ENCODE data around the gene TSHZ3.

Gene TSHZ3

GRCh38 chr19:31285744-31286143 is 63.5 kb downstream of the TSHZ3 start:
- no peaks in the 10 kb centered on the region for H3K27me3 ChIP-seq (ENCODE audit: control insufficient read depth, insufficient read depth, low read length)
- H3K9me3 ChIP-seq (ENCODE audit: control insufficient read depth, low read length), result no peaks in the 10 kb centered on the region
- no peaks in the 10 kb centered on the region for H3K4me1 ChIP-seq (ENCODE audit: control insufficient read depth, insufficient read depth, low read length)
- H3K36me3 ChIP-seq (ENCODE audit: control insufficient read depth, insufficient read depth, low read length), result no peaks in the 10 kb centered on the region
- no peak overlapping the region for H3K9ac ChIP-seq (ENCODE audit: low read length)
- no peak overlapping the region for H3K4me3 ChIP-seq (ENCODE audit: low read length)

GRCh38 chr19:31284621-31285020 is 64.6 kb downstream of the TSHZ3 start:
- Histone ChIP-seq H3K4me3 (ENCODE audit: low read length) (no peak overlapping the region), H3K27me3 (ENCODE audit: control insufficient read depth, insufficient read depth, low read length) (no peaks in the 10 kb centered on the region), H3K9me3 (ENCODE audit: control insufficient read depth, low read length) (no peaks in the 10 kb centered on the region), H3K9ac (ENCODE audit: low read length) (no peak overlapping the region), H3K36me3 (ENCODE audit: control insufficient read depth, insufficient read depth, low read length) (no peaks in the 10 kb centered on the region), H3K4me1 (ENCODE audit: control insufficient read depth, insufficient read depth, low read length) (no peaks in the 10 kb centered on the region)

GRCh38 chr19:31283701-31284100 is 65.5 kb downstream of the TSHZ3 start:
- no peak overlapping the region for H3K4me3 ChIP-seq (ENCODE audit: low read length)
- H3K4me1 ChIP-seq (ENCODE audit: control insufficient read depth, insufficient read depth, low read length), result no peaks in the 10 kb centered on the region
- no peaks in the 10 kb centered on the region for H3K27me3 ChIP-seq (ENCODE audit: control insufficient read depth, insufficient read depth, low read length)
- no peaks in the 10 kb centered on the region for H3K36me3 ChIP-seq (ENCODE audit: control insufficient read depth, insufficient read depth, low read length)
- H3K9ac ChIP-seq (ENCODE audit: low read length), result no peak overlapping the region
- no peaks in the 10 kb centered on the region for H3K9me3 ChIP-seq (ENCODE audit: control insufficient read depth, low read length)

DNA sequence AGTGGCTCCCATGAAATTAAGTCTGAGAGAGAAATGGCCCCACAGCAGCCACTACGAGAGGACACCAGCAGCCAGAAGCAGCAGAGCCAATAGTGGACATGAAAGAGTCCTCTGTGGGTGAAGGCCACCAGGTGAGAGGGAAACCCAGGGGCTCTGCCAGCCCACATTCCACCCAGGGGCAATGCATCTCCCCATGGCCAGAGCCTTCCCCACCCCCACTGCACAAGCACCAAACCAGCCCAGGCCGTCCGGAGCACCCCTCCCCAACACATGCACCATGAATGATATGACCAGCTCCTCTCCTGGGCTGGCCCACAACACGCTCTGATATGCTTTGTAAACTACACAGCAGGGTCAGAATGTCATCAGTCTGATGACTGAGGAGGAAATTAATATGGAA is 66.9 kb downstream of the TSHZ3 start:
- no peak overlapping the region for H3K9ac ChIP-seq (ENCODE audit: low read length)
- no peaks in the 10 kb centered on the region for H3K36me3 ChIP-seq (ENCODE audit: control insufficient read depth, insufficient read depth, low read length)
- H3K4me3 ChIP-seq (ENCODE audit: low read length), result no peak overlapping the region
- no peaks in the 10 kb centered on the region for H3K27me3 ChIP-seq (ENCODE audit: control insufficient read depth, insufficient read depth, low read length)
- H3K9me3 ChIP-seq (ENCODE audit: control insufficient read depth, low read length), result no peaks in the 10 kb centered on the region
- no peaks in the 10 kb centered on the region for H3K4me1 ChIP-seq (ENCODE audit: control insufficient read depth, insufficient read depth, low read length)

DNA sequence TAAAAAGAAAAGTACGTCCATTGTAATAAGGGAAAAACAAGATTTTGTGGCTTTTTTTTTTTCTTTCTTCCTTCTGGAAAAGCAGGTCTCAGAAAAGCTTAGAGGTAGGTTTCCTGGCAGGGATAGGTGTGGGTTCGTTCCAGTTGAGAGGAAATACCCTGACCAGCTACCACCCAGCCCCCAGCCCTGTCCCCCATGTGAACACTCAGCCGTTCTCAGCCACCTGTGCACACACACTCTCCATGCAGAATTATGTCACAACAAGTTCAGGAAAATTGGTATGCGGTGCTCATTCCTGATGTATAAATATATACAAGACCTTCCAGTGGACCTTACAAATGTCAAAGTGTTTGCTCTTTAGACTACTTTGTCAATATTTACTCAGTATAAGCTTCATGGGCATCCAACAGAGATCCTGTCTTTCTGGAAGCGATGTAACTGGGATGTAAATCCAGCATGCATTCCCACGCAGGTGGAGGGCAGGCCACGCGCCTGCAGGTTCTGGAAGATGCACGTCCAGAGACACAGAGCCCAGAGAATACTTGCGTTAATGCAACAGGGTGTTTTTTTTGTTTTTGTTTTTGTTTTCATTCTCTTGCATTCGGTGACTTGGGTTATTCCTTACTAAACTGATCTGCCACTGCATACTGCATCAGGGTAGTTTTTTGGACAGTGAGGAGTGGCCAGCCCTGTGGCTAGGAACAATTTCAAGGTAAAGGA is 68.8 kb downstream of the TSHZ3 start:
- Histone ChIP-seq H3K4me1 (ENCODE audit: control insufficient read depth, insufficient read depth, low read length) (no peaks in the 10 kb centered on the region), H3K27me3 (ENCODE audit: control insufficient read depth, insufficient read depth, low read length) (no peaks in the 10 kb centered on the region), H3K36me3 (ENCODE audit: control insufficient read depth, insufficient read depth, low read length) (no peaks in the 10 kb centered on the region), H3K9ac (ENCODE audit: low read length) (no peak overlapping the region), H3K4me3 (ENCODE audit: low read length) (no peak overlapping the region), H3K9me3 (ENCODE audit: control insufficient read depth, low read length) (no peaks in the 10 kb centered on the region)

DNA sequence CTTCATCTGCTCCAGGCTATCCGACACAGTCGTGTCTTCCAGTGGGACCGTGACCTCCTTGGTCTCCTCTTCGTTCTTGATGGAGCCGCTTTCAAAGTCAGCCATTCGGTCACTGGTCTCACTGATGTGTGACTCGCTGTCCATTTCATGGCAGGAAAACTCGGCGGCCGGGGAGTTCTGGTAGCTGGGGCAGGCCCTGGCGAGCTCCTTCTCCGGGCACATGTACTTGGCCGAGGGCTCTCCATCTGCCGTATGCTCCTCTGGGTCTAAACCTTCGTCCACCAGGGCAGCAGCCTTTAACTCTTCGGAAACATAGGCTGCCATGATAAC is 69.8 kb downstream of the TSHZ3 start:
- no peaks in the 10 kb centered on the region for H3K27me3 ChIP-seq (ENCODE audit: control insufficient read depth, insufficient read depth, low read length)
- no peak overlapping the region for H3K4me3 ChIP-seq (ENCODE audit: low read length)
- no peak overlapping the region for H3K9ac ChIP-seq (ENCODE audit: low read length)
- H3K36me3 ChIP-seq (ENCODE audit: control insufficient read depth, insufficient read depth, low read length), result no peaks in the 10 kb centered on the region
- no peaks in the 10 kb centered on the region for H3K4me1 ChIP-seq (ENCODE audit: control insufficient read depth, insufficient read depth, low read length)
- no peaks in the 10 kb centered on the region for H3K9me3 ChIP-seq (ENCODE audit: control insufficient read depth, low read length)

GRCh38 chr19:31278555-31279435 is 70.4 kb downstream of the TSHZ3 start:
- no peaks in the 10 kb centered on the region for H3K36me3 ChIP-seq (ENCODE audit: control insufficient read depth, insufficient read depth, low read length)
- H3K9ac ChIP-seq (ENCODE audit: low read length), result no peak overlapping the region
- no peaks in the 10 kb centered on the region for H3K4me1 ChIP-seq (ENCODE audit: control insufficient read depth, insufficient read depth, low read length)
- no peaks in the 10 kb centered on the region for H3K27me3 ChIP-seq (ENCODE audit: control insufficient read depth, insufficient read depth, low read length)
- no peaks in the 10 kb centered on the region for H3K9me3 ChIP-seq (ENCODE audit: control insufficient read depth, low read length)
- no peak overlapping the region for H3K4me3 ChIP-seq (ENCODE audit: low read length)

DNA sequence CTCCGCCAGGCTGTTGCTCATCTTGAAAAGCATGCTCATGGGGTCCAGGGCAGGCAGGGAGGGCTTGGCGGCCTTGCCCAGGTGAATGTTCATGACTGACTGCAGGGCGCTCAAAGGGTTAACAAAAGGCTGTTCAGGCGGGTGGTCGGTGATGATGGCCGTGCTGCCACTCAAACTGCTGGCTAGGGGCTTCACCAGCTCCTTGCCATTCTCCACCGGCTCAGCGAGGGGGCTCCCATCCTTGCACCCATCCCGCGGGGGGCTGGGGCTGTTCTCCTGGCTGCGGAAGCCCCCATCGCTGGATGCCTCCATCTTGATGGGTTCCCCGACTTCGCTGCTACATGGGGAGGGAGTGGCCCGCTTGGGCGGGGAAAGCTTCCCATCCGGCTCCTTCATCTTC is 71.7 kb downstream of the TSHZ3 start:
- H3K36me3 ChIP-seq (ENCODE audit: control insufficient read depth, insufficient read depth, low read length), result no peaks in the 10 kb centered on the region
- H3K9me3 ChIP-seq (ENCODE audit: control insufficient read depth, low read length), result no peaks in the 10 kb centered on the region
- H3K4me3 ChIP-seq (ENCODE audit: low read length), result no peak overlapping the region
- no peaks in the 10 kb centered on the region for H3K27me3 ChIP-seq (ENCODE audit: control insufficient read depth, insufficient read depth, low read length)
- no peaks in the 10 kb centered on the region for H3K4me1 ChIP-seq (ENCODE audit: control insufficient read depth, insufficient read depth, low read length)
- H3K9ac ChIP-seq (ENCODE audit: low read length), result no peak overlapping the region

DNA sequence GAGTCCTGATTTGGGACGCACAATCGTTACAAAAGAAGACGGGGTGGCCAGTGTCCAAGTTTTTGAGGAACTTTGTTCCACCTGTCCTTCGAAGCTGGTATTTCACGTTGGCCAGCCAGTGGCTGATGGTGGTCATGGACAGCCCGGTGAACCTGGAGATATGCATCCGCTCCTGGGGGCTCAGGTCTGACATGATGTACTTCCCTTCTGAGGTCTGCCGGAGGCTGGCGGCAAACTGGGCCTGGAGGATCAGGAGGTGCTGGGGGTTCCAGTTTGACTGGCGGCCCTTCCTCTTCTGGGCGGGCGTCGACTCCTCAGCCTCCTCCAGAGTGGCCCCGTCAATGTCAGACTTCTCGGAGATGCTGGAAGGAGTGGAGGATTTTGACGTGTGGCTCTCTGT is 72.4 kb downstream of the TSHZ3 start:
- no peaks in the 10 kb centered on the region for H3K36me3 ChIP-seq (ENCODE audit: control insufficient read depth, insufficient read depth, low read length)
- H3K9ac ChIP-seq (ENCODE audit: low read length), result no peak overlapping the region
- no peaks in the 10 kb centered on the region for H3K4me1 ChIP-seq (ENCODE audit: control insufficient read depth, insufficient read depth, low read length)
- no peaks in the 10 kb centered on the region for H3K9me3 ChIP-seq (ENCODE audit: control insufficient read depth, low read length)
- H3K27me3 ChIP-seq (ENCODE audit: control insufficient read depth, insufficient read depth, low read length), result no peaks in the 10 kb centered on the region
- H3K4me3 ChIP-seq (ENCODE audit: low read length), result no peak overlapping the region

DNA sequence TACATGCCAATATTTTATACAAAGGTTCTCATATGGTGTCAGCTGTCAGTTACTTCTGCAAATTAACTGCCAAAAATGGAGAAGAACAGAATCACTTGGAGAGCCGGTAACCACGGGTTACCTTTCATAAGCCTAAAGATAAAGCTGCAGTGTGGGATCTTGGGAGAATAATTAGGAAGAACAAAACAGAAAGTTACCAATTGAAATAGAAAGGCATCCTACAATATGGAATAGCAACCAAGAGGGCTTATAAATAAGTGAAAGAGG is 74.2 kb downstream of the TSHZ3 start:
- Histone ChIP-seq H3K36me3 (ENCODE audit: control insufficient read depth, insufficient read depth, low read length) (no peaks in the 10 kb centered on the region), H3K9me3 (ENCODE audit: control insufficient read depth, low read length) (no peaks in the 10 kb centered on the region), H3K4me1 (ENCODE audit: control insufficient read depth, insufficient read depth, low read length) (no peaks in the 10 kb centered on the region), H3K4me3 (ENCODE audit: low read length) (no peak overlapping the region), H3K27me3 (ENCODE audit: control insufficient read depth, insufficient read depth, low read length) (no peaks in the 10 kb centered on the region), H3K9ac (ENCODE audit: low read length) (no peak overlapping the region)

GRCh38 chr19:31274251-31275067 is 74.8 kb downstream of the TSHZ3 start:
- H3K9me3 ChIP-seq (ENCODE audit: control insufficient read depth, low read length), result no peaks in the 10 kb centered on the region
- no peaks in the 10 kb centered on the region for H3K4me1 ChIP-seq (ENCODE audit: control insufficient read depth, insufficient read depth, low read length)
- no peak overlapping the region for H3K9ac ChIP-seq (ENCODE audit: low read length)
- H3K36me3 ChIP-seq (ENCODE audit: control insufficient read depth, insufficient read depth, low read length), result no peaks in the 10 kb centered on the region
- H3K4me3 ChIP-seq (ENCODE audit: low read length), result no peak overlapping the region
- no peaks in the 10 kb centered on the region for H3K27me3 ChIP-seq (ENCODE audit: control insufficient read depth, insufficient read depth, low read length)

- no peaks in the 10 kb centered on the region for H3K4me1 ChIP-seq (ENCODE audit: control insufficient read depth, insufficient read depth, low read length)
- no peaks in the 10 kb centered on the region for H3K36me3 ChIP-seq (ENCODE audit: control insufficient read depth, insufficient read depth, low read length)
- H3K4me3 ChIP-seq (ENCODE audit: low read length), result no peak overlapping the region
- no peaks in the 10 kb centered on the region for H3K9me3 ChIP-seq (ENCODE audit: control insufficient read depth, low read length)
- H3K9ac ChIP-seq (ENCODE audit: low read length), result no peak overlapping the region
- no peaks in the 10 kb centered on the region for H3K27me3 ChIP-seq (ENCODE audit: control insufficient read depth, insufficient read depth, low read length)
Measured at GRCh38 chr19:31272583-31273106, 76.6 kb downstream of the TSHZ3 start.
